ENCODE measurements around the gene ZNF750. TPM values are rescaled to one million over a fixed set of nuclear protein-coding genes. Genes with fewer than 3 reads are reported as not detected.

ZNF750 gene
- total RNA-seq, 1 donor from 2014 or later = not detected

GRCh38 chr17:82840431-82840831, 609 bp upstream of the ZNF750 start:
- intact Hi-C loops (cut with DNase I) = no loop called here
- peak; percentile 38 for DNase-seq (ENCODE audit: low spot score)
- no peak for ATAC-seq

- DNase-seq (ENCODE audit: low spot score) = peak; percentile 50
- intact Hi-C loops (cut with DNase I) = no loop called here
- no peak for ATAC-seq
Measured at GRCh38 chr17:82838386-82839063, 1.3 kb downstream of the ZNF750 start.

GRCh38 chr17:82837586-82838320, 2.1 kb downstream of the ZNF750 start:
- intact Hi-C loops (cut with DNase I) = no loop called here
- ATAC-seq (peak; percentile 6), DNase-seq (ENCODE audit: low spot score) (peak; percentile 25)

GRCh38 chr17:82836823-82837357, 2.9 kb downstream of the ZNF750 start:
- intact Hi-C loops (cut with DNase I) = no loop called here
- ATAC-seq = peak; percentile 88
- DNase-seq (ENCODE audit: low spot score) = no peak

- intact Hi-C loops (cut with DNase I) = no loop called here
- no peak for ATAC-seq
Measured at GRCh38 chr17:82835766-82836512, 3.9 kb downstream of the ZNF750 start.

GRCh38 chr17:82835122-82835521, 4.7 kb downstream of the ZNF750 start:
- DNase-seq (ENCODE audit: low spot score) (no peak), ATAC-seq (no peak)
- intact Hi-C loops (cut with DNase I) = no loop called here

More at GRCh38 chr17:82835766-82836512, 3.9 kb downstream of the ZNF750 start:
- DNase-seq (ENCODE audit: low spot score) = no peak

- DNase-seq (ENCODE audit: low spot score) (no peak), ATAC-seq (no peak)
- intact Hi-C loops (cut with DNase I) = no loop called here
Measured at GRCh38 chr17:82832881-82833475, 6.8 kb downstream of the ZNF750 start.

GRCh38 chr17:82832411-82832810, 7.4 kb downstream of the ZNF750 start:
- ATAC-seq (no peak), DNase-seq (ENCODE audit: low spot score) (peak; percentile 23)
- intact Hi-C loops (cut with DNase I) = no loop called here

- no peak for DNase-seq (ENCODE audit: low spot score)
- no peak for ATAC-seq
- intact Hi-C loops (cut with DNase I) = no loop called here
Measured at GRCh38 chr17:82831818-82832200, 8.0 kb downstream of the ZNF750 start.

GRCh38 chr17:82831041-82831817, 8.6 kb downstream of the ZNF750 start:
- ATAC-seq = no peak
- no peak for DNase-seq (ENCODE audit: low spot score)
- intact Hi-C loops (cut with DNase I) = no loop called here

GRCh38 chr17:82830249-82830661, 9.6 kb downstream of the ZNF750 start:
- ATAC-seq = peak; percentile 27
- intact Hi-C loops (cut with DNase I) = no loop called here
- DNase-seq (ENCODE audit: low spot score) = no peak

GRCh38 chr17:82828875-82829487, 10.8 kb downstream of the ZNF750 start:
- ATAC-seq (no peak), DNase-seq (ENCODE audit: low spot score) (no peak)
- intact Hi-C loops (cut with DNase I) = no loop called here

- ATAC-seq = no peak
- DNase-seq (ENCODE audit: low spot score) = no peak
- intact Hi-C loops (cut with DNase I) = no loop called here
Measured at GRCh38 chr17:82826956-82827355, 12.9 kb downstream of the ZNF750 start.

GRCh38 chr17:82826211-82826610, 13.6 kb downstream of the ZNF750 start:
- ATAC-seq (no peak), DNase-seq (ENCODE audit: low spot score) (no peak)
- intact Hi-C loops (cut with DNase I) = no loop called here

- ATAC-seq = no peak
- no peak for DNase-seq (ENCODE audit: low spot score)
- intact Hi-C loops (cut with DNase I) = no loop called here
Measured at GRCh38 chr17:82825540-82826124, 14.2 kb downstream of the ZNF750 start.

- intact Hi-C loops (cut with DNase I) = no loop called here
- ATAC-seq = no peak
- no peak for DNase-seq (ENCODE audit: low spot score)
Measured at GRCh38 chr17:82823004-82823403, 16.8 kb downstream of the ZNF750 start.

GRCh38 chr17:82822281-82822680, 17.5 kb downstream of the ZNF750 start:
- no peak for DNase-seq (ENCODE audit: low spot score)
- intact Hi-C loops (cut with DNase I) = no loop called here
- no peak for ATAC-seq

GRCh38 chr17:82821554-82821953, 18.3 kb downstream of the ZNF750 start:
- no peak for DNase-seq (ENCODE audit: low spot score)
- intact Hi-C loops (cut with DNase I) = no loop called here
- no peak for ATAC-seq

Measured in sciatic nerve (tissue), 2 donors.